K562 (cell line): ENCODE results near the gene EXOC7. TPM values are rescaled to one million over a fixed set of nuclear protein-coding genes. Genes with fewer than 3 reads are reported as not detected.

Experiments
- ATAC-seq: fragments of 200-7000 bp; cut with Tn5 transposase; 3 replicates; pipeline ENCODE4 v1.9.1; 2020; ENCODE audit warnings: moderate library complexity
- BruUV-seq: library from RNA; stranded (reverse); fragments of 400-500 nt; replicated peaks from 2 replicates; lab custom pipeline; 2021; lab: Mats Ljungman, UMichigan
- CTCF ChIA-PET: fragments of 300-600 bp; formaldehyde crosslinking; extraction: SDS; loops from one replicate; lab custom pipeline; 2021; ENCODE audit warnings: low intra/inter-chr PET ratio; lab: Yijun Ruan, JAX
- POLR2A ChIA-PET: fragments of 300-600, 350-650 bp; sonication (Branson Sonifier 250); formaldehyde crosslinking; extraction: SDS; loops from one replicate; lab custom pipeline; 2021; ENCODE audit warnings: antibody characterized with exemption, inconsistent platforms; lab: Yijun Ruan, JAX
- DNase-seq, 4 experiments: peaks; one replicate each; pipeline versions ENCODE4 v3.0.0 to v3.0.0-alpha.2; 2011 to 2018; ENCODE audit warnings: low spot score in 3 of 4, mixed read lengths in 3 of 4; ENCODE audit errors: extremely low read depth in 1 of 4
- FAIRE-seq: peaks from 2 replicates; lab custom pipeline; 2011; peaks lifted over from hg19 to GRCh38; lab: Jason Lieb, UNC
- H2AFZ ChIP-seq: 2 replicates; pipeline ENCODE4 v1.6.0; 2011; ENCODE audit warnings: low read depth, low read length, control low read depth, inconsistent platforms
- H3K27ac ChIP-seq: fragments of 200-600 bp; 3 replicates; pipeline ENCODE4 v1.8.0; 2011; ENCODE audit warnings: low read depth, mild to moderate bottlenecking, control low read depth, inconsistent platforms, low read length, moderate library complexity, mixed read lengths; ENCODE audit errors: extremely low read depth
- H3K27me3 ChIP-seq, 2 experiments: fragments of 300-600 bp in 1 of 2; 2 replicates in 1 of 2; 3 replicates in 1 of 2; pipeline versions ENCODE4 v1.6.0 to v1.8.0; 2011; ENCODE audit warnings: inconsistent platforms in 2 of 2, low read length in 2 of 2, mild to moderate bottlenecking in 1 of 2, mixed read lengths in 1 of 2, moderate library complexity in 1 of 2; ENCODE audit not compliant: control insufficient read depth in 2 of 2, insufficient read depth in 2 of 2
- H3K36me3 ChIP-seq: fragments of 300-600 bp; 3 replicates; pipeline ENCODE4 v1.8.0; 2011; ENCODE audit warnings: mild to moderate bottlenecking, low read length, inconsistent platforms; ENCODE audit not compliant: control insufficient read depth, insufficient read depth
- H3K4me1 ChIP-seq, 2 experiments: fragments of 200-600 bp in 1 of 2; replicated peaks in 1 of 2; 2 replicates in 1 of 2; 3 replicates in 1 of 2; pipeline versions ENCODE4 v1.5.1 to v1.8.0; 2011; ENCODE audit warnings: inconsistent platforms in 2 of 2, low read length in 2 of 2, mild to moderate bottlenecking in 1 of 2, mixed read lengths in 1 of 2, moderate library complexity in 1 of 2; ENCODE audit not compliant: control insufficient read depth in 2 of 2, insufficient read depth in 2 of 2
- H3K4me2 ChIP-seq: 2 replicates; pipeline ENCODE4 v1.6.1; 2011; ENCODE audit warnings: low read length, control low read depth, inconsistent platforms, mixed read lengths; ENCODE audit not compliant: insufficient read depth
- H3K4me3 ChIP-seq: fragments of 200-600 bp; sonication (generic), shearing (Covaris generic); 2 replicates; pipeline ENCODE4 v1.5.1; 2016; ENCODE audit warnings: control low read depth, inconsistent platforms
- H3K79me2 ChIP-seq: fragments of 200-600 bp; 3 replicates; pipeline ENCODE4 v1.8.0; 2011; ENCODE audit warnings: low read length, inconsistent platforms; ENCODE audit not compliant: control insufficient read depth, insufficient read depth
- H3K9ac ChIP-seq, 2 experiments: 2 replicates each; pipeline versions ENCODE4 v1.6.0 to v1.6.1; 2011; ENCODE audit warnings: low read depth in 2 of 2, low read length in 2 of 2, control low read depth in 1 of 2, inconsistent platforms in 1 of 2, mild to moderate bottlenecking in 1 of 2, mixed read lengths in 1 of 2; ENCODE audit not compliant: insufficient read depth in 1 of 2
- H3K9me1 ChIP-seq: one replicate; pipeline ENCODE4 v1.6.0; 2011; ENCODE audit warnings: inconsistent platforms, mild to moderate bottlenecking, low read length, moderate library complexity; ENCODE audit not compliant: control insufficient read depth, insufficient read depth
- H3K9me3 ChIP-seq: replicated peaks from 2 replicates; pipeline ENCODE4 v1.5.1; 2011; ENCODE audit warnings: low read depth, low read length, inconsistent platforms; ENCODE audit not compliant: control insufficient read depth, insufficient read depth
- H4K20me1 ChIP-seq: replicated peaks from 2 replicates; pipeline ENCODE4 v1.6.1; 2011; ENCODE audit warnings: low read length, inconsistent platforms, mixed read lengths; ENCODE audit not compliant: control insufficient read depth, insufficient read depth
- ARID3A ChIP-seq: IDR thresholded peaks from 2 replicates; pipeline ENCODE4 v1.6.1; 2012; ENCODE audit warnings: low read depth, low read length, improper control_type of control experiment, borderline replicate concordance
- ATF1 ChIP-seq, 2 experiments: fragments of 450-650 bp in 1 of 2; IDR thresholded peaks; 2 replicates each; pipeline ENCODE4 v1.6.1; 2016; ENCODE audit warnings: missing compliant biosample characterization in 1 of 2, missing genetic modification characterization in 1 of 2
- BHLHE40 ChIP-seq: IDR thresholded peaks from 2 replicates; pipeline ENCODE4 v1.6.1; 2011; ENCODE audit warnings: low read length, improper control_type of control experiment
- E2F3 ChIP-seq: fragments of 250-450 bp; sonication (Bioruptor Pico); IDR thresholded peaks from 2 replicates; pipeline ENCODE4 v1.4.0; 2020; ENCODE audit warnings: mild to moderate bottlenecking
- HMGN3 ChIP-seq: IDR thresholded peaks from 2 replicates; pipeline ENCODE4 v1.6.1; 2011; ENCODE audit warnings: borderline replicate concordance, low read depth, mild to moderate bottlenecking, mixed read lengths, low read length; ENCODE audit not compliant: insufficient read length; ENCODE audit errors: extremely low read depth
- POLR2G ChIP-seq: fragments of 200-400 bp; formaldehyde crosslinking; IDR thresholded peaks from 2 replicates; pipeline ENCODE4 v1.6.1; 2017; ENCODE audit warnings: low read depth, mild to moderate bottlenecking, antibody characterized with exemption, low read length, moderate library complexity
- RBM22 ChIP-seq: fragments of 200-400 bp; formaldehyde crosslinking; IDR thresholded peaks from 2 replicates; pipeline ENCODE4 v1.6.1; 2018; ENCODE audit warnings: low read length, low read depth; ENCODE audit not compliant: poor library complexity, severe bottlenecking
- SMARCA4 ChIP-seq: fragments of 450-650 bp; IDR thresholded peaks from 2 replicates; pipeline ENCODE4 v1.6.1; 2016
- ZKSCAN8 ChIP-seq: fragments of 200-800 bp; sonication (Bioruptor generic); IDR thresholded peaks from 2 replicates; pipeline ENCODE4 v1.6.1; 2016; ENCODE audit warnings: missing genetic modification characterization, missing compliant biosample characterization
- WGBS: fragments of 100-300 bp; shearing (Covaris generic); methylation state at CpG from one replicate; pipeline ENCODE4 v1.1.6; 2016; ENCODE audit warnings: low coverage, mixed read lengths; ENCODE audit not compliant: insufficient coverage; ENCODE audit errors: missing lambda C conversion rate; 5-methylcytosine and 5-hydroxymethylcytosine counted together
- in situ Hi-C: fragments of 300-500 bp; cut with MboI; formaldehyde crosslinking; loops from 4 replicates; pipeline ENCODE4 v1.15.0; 2018; ENCODE audit warnings: inconsistent platforms, mixed read lengths
- intact Hi-C: fragments of 100-400 bp; cut with micrococcal nuclease; formaldehyde crosslinking; loops from 2 replicates; pipeline ENCODE4 v1.14.2; 2022
- polyA plus RNA-seq, 8 experiments: library from polyadenylated mRNA; depleted of rRNA in 4 of 8; stranded (reverse) in 5 of 8; unstranded in 3 of 8; fragments of >200 nt; fragmentation: Nextera tagmentation in 2 of 8; fragmentation: Illumina TruSeq in 1 of 8; extraction: Ambion mirVana in 2 of 8; extraction: Trizol in 1 of 8; gene quantifications; 2 replicates each; pipeline versions ENCODE4 v1.2.1 to v1.2.3, GENCODE V29; 2011 to 2014; ENCODE audit warnings: inconsistent platforms in 1 of 8, missing spikeins in 1 of 8
- total RNA-seq, 7 experiments: library from RNA; depleted of rRNA in 6 of 7; stranded (reverse); fragments of >200 nt in 6 of 7; fragmentation: Illumina TruSeq in 2 of 7; extraction: Trizol in 2 of 7; gene quantifications; 2 replicates each; pipeline versions ENCODE4 v1.2.1 to v1.2.3, GENCODE V29; 2011 to 2021; ENCODE audit warnings: low replicate concordance in 1 of 7

EXOC7 gene
- total and polyA plus RNA-seq, 9 of the 15 experiments (the other 6 are each of a cell fraction or from before 2014, with no cell fraction given), result 18.6 to 57.0 (median 35.0) TPM

- POLR2A ChIA-PET, result interaction anchor here (0.7 to 1.2 kb wide), 2 partner anchors 36 to 129 kb away, joined by 3 to 4 read pairs; no protein-coding TSS in a partner anchor
- H2AFZ ChIP-seq, result no peak overlapping the region
Measured at GRCh38 chr17:76139801-76140660, 36.4 kb upstream of the EXOC7 start.

More at GRCh38 chr17:76139801-76140660, 36.4 kb upstream of the EXOC7 start:
- DNase-seq (peak in 3 of 4 experiments; percentile 46 to 65 (median 64)), ATAC-seq (no peak), FAIRE-seq (no peak)
- H3K4me2 ChIP-seq, result no peak overlapping the region
- peak overlapping the region in 1 of 2 experiments; percentile 40; a peak in 1 of 4 replicates for H3K9ac ChIP-seq
- TF ChIP-seq ZKSCAN8 (CRISPR knock-in tag) (no peak), HMGN3 (no peak), ATF1 (CRISPR knock-in tag; IDR thresholded peaks at IDR 0.05) (no peak), ATF1 (tag; IDR thresholded peaks at IDR 0.05) (peak; percentile 17; the same call in 1 of the 2 replicates), SMARCA4 (no peak), POLR2G (peak; percentile 43; the same call in 1 of the 2 replicates), BHLHE40 (peak; percentile 52), RBM22 (peak; percentile 61), ARID3A (no peak), E2F3 (CRISPR knock-in tag) (no peak)
- H3K27me3 ChIP-seq, result peaks cover 38 to 58% of the 10 kb centered on the region in 2 experiments; a peak in 4 of 5 replicates
- H3K27ac ChIP-seq, result no peak overlapping the region
- in situ Hi-C loops (no loop called here), intact Hi-C loops (no loop called here)
- WGBS, result 24% methylated on average over 45 of the region's 78 CpGs
- no peaks in the 10 kb centered on the region for H3K79me2 ChIP-seq
- no peak overlapping the region for H3K4me3 ChIP-seq
- H3K4me1 ChIP-seq, result peaks cover 5 to 51% of the 10 kb centered on the region in 2 experiments; a peak in 3 of 5 replicates
- peaks cover 14% of the 10 kb centered on the region for H4K20me1 ChIP-seq
- H3K9me1 ChIP-seq, result no peaks in the 10 kb centered on the region
- CTCF ChIA-PET, result interaction anchor here (1.5 kb wide), 1 partner anchor 140 kb away, joined by 5 read pairs; no protein-coding TSS in a partner anchor
- no TSS peak for BruUV-seq
- no peaks in the 10 kb centered on the region for H3K9me3 ChIP-seq
- peaks cover 5% of the 10 kb centered on the region; the same call in 1 of the 3 replicates for H3K36me3 ChIP-seq
